H1 (cell line): ENCODE data around the gene FAAP100.

Source experiments
- CEBPB ChIP-seq: IDR thresholded peaks from 2 replicates; pipeline ENCODE4 v1.6.1; 2012; ENCODE audit warnings: low read depth, low read length
- JUND ChIP-seq: IDR thresholded peaks from 2 replicates; pipeline ENCODE4 v1.6.1; 2011; ENCODE audit warnings: mild to moderate bottlenecking, improper control_type of control experiment, low read length
- POLR2AphosphoS5 ChIP-seq: IDR thresholded peaks from 2 replicates; pipeline ENCODE4 v1.6.1; 2011; ENCODE audit warnings: low read depth, low read length
- USF2 ChIP-seq: IDR thresholded peaks from 2 replicates; pipeline ENCODE4 v1.6.1; 2011; ENCODE audit warnings: low read length, improper control_type of control experiment
- TF ChIP-seq, protein P1 (sequence below), 3 experiments: IDR thresholded peaks; 1 replicate in 2 of 3; 2 replicates in 1 of 3; pipeline versions ENCODE4 v1.5.1 to v1.6.1; 2011; ENCODE audit warnings: low read length in 3 of 3, mild to moderate bottlenecking in 3 of 3, inconsistent platforms in 2 of 3, low read depth in 1 of 3, moderate library complexity in 1 of 3; ENCODE audit not compliant: insufficient read depth in 1 of 3; ENCODE audit errors: control extremely low read depth in 1 of 3

DNA sequence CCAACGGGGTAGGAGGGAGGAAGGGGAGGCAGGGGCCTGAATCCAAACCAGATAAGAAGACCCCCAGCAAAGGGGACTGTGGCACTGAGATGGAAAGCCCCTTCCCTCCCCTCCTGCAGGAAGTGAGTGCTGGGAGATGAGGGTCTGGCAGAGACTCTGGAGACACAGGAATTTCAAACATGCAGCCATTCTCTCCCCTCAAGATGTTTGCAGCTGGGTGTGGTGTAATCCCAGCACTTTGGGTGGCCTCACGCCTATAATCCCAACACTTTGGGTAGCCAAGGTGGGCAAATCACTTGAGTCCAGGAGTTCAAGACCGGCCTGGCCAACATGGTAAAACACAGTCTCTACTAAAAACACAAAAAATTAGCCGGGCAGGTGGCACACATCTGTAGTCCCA is 33.9 kb upstream of the FAAP100 start:
- TF ChIP-seq CEBPB = no peak
- TF ChIP-seq POLR2AphosphoS5 = no peak
- TF ChIP-seq JUND = no peak
- TF ChIP-seq, protein P1, sequence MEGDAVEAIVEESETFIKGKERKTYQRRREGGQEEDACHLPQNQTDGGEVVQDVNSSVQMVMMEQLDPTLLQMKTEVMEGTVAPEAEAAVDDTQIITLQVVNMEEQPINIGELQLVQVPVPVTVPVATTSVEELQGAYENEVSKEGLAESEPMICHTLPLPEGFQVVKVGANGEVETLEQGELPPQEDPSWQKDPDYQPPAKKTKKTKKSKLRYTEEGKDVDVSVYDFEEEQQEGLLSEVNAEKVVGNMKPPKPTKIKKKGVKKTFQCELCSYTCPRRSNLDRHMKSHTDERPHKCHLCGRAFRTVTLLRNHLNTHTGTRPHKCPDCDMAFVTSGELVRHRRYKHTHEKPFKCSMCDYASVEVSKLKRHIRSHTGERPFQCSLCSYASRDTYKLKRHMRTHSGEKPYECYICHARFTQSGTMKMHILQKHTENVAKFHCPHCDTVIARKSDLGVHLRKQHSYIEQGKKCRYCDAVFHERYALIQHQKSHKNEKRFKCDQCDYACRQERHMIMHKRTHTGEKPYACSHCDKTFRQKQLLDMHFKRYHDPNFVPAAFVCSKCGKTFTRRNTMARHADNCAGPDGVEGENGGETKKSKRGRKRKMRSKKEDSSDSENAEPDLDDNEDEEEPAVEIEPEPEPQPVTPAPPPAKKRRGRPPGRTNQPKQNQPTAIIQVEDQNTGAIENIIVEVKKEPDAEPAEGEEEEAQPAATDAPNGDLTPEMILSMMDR (IDR thresholded peaks at IDR 0.05; ENCODE audit: control extremely low read depth in 1 of 3, insufficient read depth in 1 of 3, low read depth in 1 of 3, low read length in 3 of 3) = no peak
- TF ChIP-seq USF2 = no peak
